ENCODE data around the gene SLC25A3.

Gene SLC25A3

DNA sequence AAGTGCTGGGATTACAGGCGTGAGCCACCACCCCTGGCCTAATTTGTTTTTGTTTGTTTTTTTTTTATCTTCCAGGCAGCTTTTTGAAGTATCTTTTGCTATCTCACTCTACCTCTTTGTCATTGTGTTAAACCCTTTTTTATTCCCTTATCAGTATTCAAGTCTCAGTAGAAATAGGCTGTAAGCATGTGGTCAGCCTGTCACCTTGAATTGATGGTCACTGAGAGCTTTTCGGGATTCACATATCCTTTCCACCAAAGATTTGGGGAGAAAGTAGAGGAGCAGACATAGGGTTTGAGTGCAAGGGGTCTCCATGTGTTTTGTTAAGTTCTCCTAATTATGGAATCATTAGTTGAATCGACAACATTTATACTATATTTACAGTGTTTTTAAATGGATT, 41.7 kb upstream of the SLC25A3 start:
- no peak for TF ChIP-seq SIN3A (IDR thresholded peaks at IDR 0.05; ENCODE audit: borderline replicate concordance, insufficient read depth, low read length)
- TF ChIP-seq TAF1 (IDR thresholded peaks at IDR 0.05; ENCODE audit: borderline replicate concordance, insufficient read depth, low read length) = no peak
- TF ChIP-seq, protein P1, sequence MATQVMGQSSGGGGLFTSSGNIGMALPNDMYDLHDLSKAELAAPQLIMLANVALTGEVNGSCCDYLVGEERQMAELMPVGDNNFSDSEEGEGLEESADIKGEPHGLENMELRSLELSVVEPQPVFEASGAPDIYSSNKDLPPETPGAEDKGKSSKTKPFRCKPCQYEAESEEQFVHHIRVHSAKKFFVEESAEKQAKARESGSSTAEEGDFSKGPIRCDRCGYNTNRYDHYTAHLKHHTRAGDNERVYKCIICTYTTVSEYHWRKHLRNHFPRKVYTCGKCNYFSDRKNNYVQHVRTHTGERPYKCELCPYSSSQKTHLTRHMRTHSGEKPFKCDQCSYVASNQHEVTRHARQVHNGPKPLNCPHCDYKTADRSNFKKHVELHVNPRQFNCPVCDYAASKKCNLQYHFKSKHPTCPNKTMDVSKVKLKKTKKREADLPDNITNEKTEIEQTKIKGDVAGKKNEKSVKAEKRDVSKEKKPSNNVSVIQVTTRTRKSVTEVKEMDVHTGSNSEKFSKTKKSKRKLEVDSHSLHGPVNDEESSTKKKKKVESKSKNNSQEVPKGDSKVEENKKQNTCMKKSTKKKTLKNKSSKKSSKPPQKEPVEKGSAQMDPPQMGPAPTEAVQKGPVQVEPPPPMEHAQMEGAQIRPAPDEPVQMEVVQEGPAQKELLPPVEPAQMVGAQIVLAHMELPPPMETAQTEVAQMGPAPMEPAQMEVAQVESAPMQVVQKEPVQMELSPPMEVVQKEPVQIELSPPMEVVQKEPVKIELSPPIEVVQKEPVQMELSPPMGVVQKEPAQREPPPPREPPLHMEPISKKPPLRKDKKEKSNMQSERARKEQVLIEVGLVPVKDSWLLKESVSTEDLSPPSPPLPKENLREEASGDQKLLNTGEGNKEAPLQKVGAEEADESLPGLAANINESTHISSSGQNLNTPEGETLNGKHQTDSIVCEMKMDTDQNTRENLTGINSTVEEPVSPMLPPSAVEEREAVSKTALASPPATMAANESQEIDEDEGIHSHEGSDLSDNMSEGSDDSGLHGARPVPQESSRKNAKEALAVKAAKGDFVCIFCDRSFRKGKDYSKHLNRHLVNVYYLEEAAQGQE (IDR thresholded peaks at IDR 0.05; ENCODE audit: insufficient read depth in 1 of 2, low read depth in 2 of 2, low read length in 2 of 2) = no peak
- no peak for TF ChIP-seq FOXP2 (optimal IDR thresholded peaks at IDR 0.05; ENCODE audit: borderline replicate concordance, extremely low read depth, extremely low read length, insufficient read depth)
- TF ChIP-seq POLR2AphosphoS5 (IDR thresholded peaks at IDR 0.05; ENCODE audit: low read depth, low read length) = no peak

DNA sequence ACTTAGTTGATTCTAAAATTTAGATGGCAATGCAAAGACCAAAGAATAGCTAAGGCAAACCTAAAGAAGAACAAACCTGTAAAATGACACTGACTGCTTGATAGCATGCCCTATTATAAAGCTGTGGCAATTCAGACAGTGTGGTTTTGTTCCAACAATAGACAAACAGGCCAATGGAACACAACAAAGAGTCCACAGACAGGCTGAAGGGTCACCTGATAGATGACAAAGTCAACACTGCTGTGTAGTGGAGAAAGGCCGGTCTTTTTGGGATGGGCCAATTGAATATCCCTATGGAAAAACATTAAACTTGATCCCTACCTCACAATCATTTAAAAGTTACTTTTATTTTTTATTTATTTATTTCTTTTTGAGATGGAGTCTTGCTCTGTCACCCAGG, 33.8 kb upstream of the SLC25A3 start:
- TF ChIP-seq TAF1 (IDR thresholded peaks at IDR 0.05; ENCODE audit: borderline replicate concordance, insufficient read depth, low read length) (no peak), POLR2AphosphoS5 (IDR thresholded peaks at IDR 0.05; ENCODE audit: low read depth, low read length) (no peak), SIN3A (IDR thresholded peaks at IDR 0.05; ENCODE audit: borderline replicate concordance, insufficient read depth, low read length) (no peak), FOXP2 (optimal IDR thresholded peaks at IDR 0.05; ENCODE audit: borderline replicate concordance, extremely low read depth, extremely low read length, insufficient read depth) (no peak)
- TF ChIP-seq, protein P1 (IDR thresholded peaks at IDR 0.05; ENCODE audit: insufficient read depth in 1 of 2, low read depth in 2 of 2, low read length in 2 of 2) = no peak

DNA sequence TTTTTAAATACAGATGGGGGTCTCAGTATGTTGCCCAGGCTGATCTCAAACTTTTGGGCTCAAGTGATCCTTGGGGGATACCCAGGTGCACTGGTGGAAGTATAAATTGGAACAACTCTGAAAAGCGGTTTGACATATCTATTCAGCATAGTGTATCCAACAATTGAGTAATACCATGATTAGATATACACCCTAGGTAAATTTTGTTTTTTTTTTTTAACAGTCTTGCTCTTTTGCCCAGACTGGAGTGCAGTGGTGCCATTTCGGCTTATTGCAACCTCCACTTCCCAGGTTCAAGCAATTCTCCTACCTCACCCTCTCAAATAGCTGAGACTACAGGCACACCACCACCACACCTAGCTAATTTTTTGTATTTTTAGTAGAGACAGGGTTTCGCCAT, 31.6 kb upstream of the SLC25A3 start:
- TF ChIP-seq, protein P1 (IDR thresholded peaks at IDR 0.05; ENCODE audit: insufficient read depth in 1 of 2, low read depth in 2 of 2, low read length in 2 of 2) = no peak
- no peak for TF ChIP-seq POLR2AphosphoS5 (IDR thresholded peaks at IDR 0.05; ENCODE audit: low read depth, low read length)
- TF ChIP-seq TAF1 (IDR thresholded peaks at IDR 0.05; ENCODE audit: borderline replicate concordance, insufficient read depth, low read length) = no peak
- TF ChIP-seq SIN3A (IDR thresholded peaks at IDR 0.05; ENCODE audit: borderline replicate concordance, insufficient read depth, low read length) = no peak

GRCh38 chr12:98572010-98572409, 21.5 kb upstream of the SLC25A3 start:
- TF ChIP-seq, protein P1 (IDR thresholded peaks at IDR 0.05; ENCODE audit: insufficient read depth in 1 of 2, low read depth in 2 of 2, low read length in 2 of 2) = no peak
- TF ChIP-seq TAF1 (IDR thresholded peaks at IDR 0.05; ENCODE audit: borderline replicate concordance, insufficient read depth, low read length) = no peak
- no peak for TF ChIP-seq FOXP2 (optimal IDR thresholded peaks at IDR 0.05; ENCODE audit: borderline replicate concordance, extremely low read depth, extremely low read length, insufficient read depth)
- no peak for TF ChIP-seq POLR2AphosphoS5 (IDR thresholded peaks at IDR 0.05; ENCODE audit: low read depth, low read length)

GRCh38 chr12:98574110-98574509, 19.4 kb upstream of the SLC25A3 start:
- TF ChIP-seq, protein P1 (IDR thresholded peaks at IDR 0.05; ENCODE audit: insufficient read depth in 1 of 2, low read depth in 2 of 2, low read length in 2 of 2) = no peak
- TF ChIP-seq POLR2AphosphoS5 (IDR thresholded peaks at IDR 0.05; ENCODE audit: low read depth, low read length) (no peak), TAF1 (IDR thresholded peaks at IDR 0.05; ENCODE audit: borderline replicate concordance, insufficient read depth, low read length) (no peak), FOXP2 (optimal IDR thresholded peaks at IDR 0.05; ENCODE audit: borderline replicate concordance, extremely low read depth, extremely low read length, insufficient read depth) (no peak), SIN3A (IDR thresholded peaks at IDR 0.05; ENCODE audit: borderline replicate concordance, insufficient read depth, low read length) (no peak)
